Testis (tissue), 3 donors: ENCODE measurements around the gene C19orf47. TPM values are rescaled to one million over a fixed set of nuclear protein-coding genes. Genes with fewer than 3 reads are reported as not detected.

ENCODE experiments used
- DNase-seq: peaks from one replicate; pipeline ENCODE4 v3.0.0-alpha.2; 2019
- H3K27ac ChIP-seq, 2 donors: fragments of 200-600 bp; sonication (generic); one replicate each; pipeline ENCODE4 v1.5.1; 2019
- H3K27me3 ChIP-seq: fragments of 200-600 bp; sonication (generic); one replicate; pipeline ENCODE4 v1.5.1; 2019
- H3K36me3 ChIP-seq: fragments of 200-600 bp; sonication (generic); one replicate; pipeline ENCODE4 v1.5.1; 2017; ENCODE audit warnings: low read depth; ENCODE audit errors: missing control alignments
- H3K4me1 ChIP-seq: fragments of 200-600 bp; sonication (generic); one replicate; pipeline ENCODE4 v1.5.1; 2019
- H3K4me3 ChIP-seq, 2 donors: fragments of 200-600 bp; sonication (generic); one replicate each; pipeline ENCODE4 v1.5.1; 2017 to 2019
- H3K9me3 ChIP-seq: fragments of 200-600 bp; sonication (generic); one replicate; pipeline ENCODE4 v1.5.1; 2017
- POLR2A ChIP-seq: fragments of 450-650 bp; IDR thresholded peaks from one replicate; pipeline ENCODE4 v1.6.1; 2017; ENCODE audit warnings: antibody characterized with exemption, mild to moderate bottlenecking, moderate library complexity
- WGBS, 2 donors: methylation state at CpG; one replicate each; pipeline ENCODE4 v1.1.5; 2018; 5-methylcytosine and 5-hydroxymethylcytosine counted together
- intact Hi-C: fragments of 100-400 bp; cut with DNase I; formaldehyde crosslinking; loops from one replicate; pipeline ENCODE4 v1.15.1; 2023; ENCODE audit warnings: low total_unique reads
- polyA plus RNA-seq: library from polyadenylated mRNA; stranded (reverse); fragments of 350-450 nt; fragmentation: Illumina TruSeq; extraction: RNeasy Lipid Tissue Mini Kit (QIAGEN cat#74804); gene quantifications from one replicate; pipeline ENCODE4 v1.2.3, GENCODE V29; 2014; ENCODE audit warnings: low read depth, low replicate concordance; ENCODE audit not compliant: insufficient read depth
- total RNA-seq, 2 donors: library from RNA; depleted of rRNA; stranded (reverse); fragments of >200 nt; gene quantifications; one replicate each; pipeline ENCODE4 v1.2.3, GENCODE V29; 2016
- TF ChIP-seq, protein P1 (sequence below), 3 experiments: fragments of 450-650 bp in 2 of 3; fragments of 200-600 bp in 1 of 3; sonication (generic) in 1 of 3; IDR thresholded peaks; one replicate each; pipeline ENCODE4 v1.5.1; 2016 to 2019; ENCODE audit warnings: antibody characterized with exemption in 3 of 3, mild to moderate bottlenecking in 2 of 3, moderate library complexity in 1 of 3

Gene C19orf47
- total and polyA plus RNA-seq, 3 donors from 2014 or later = 48.9 to 62.2 (median 57.1) TPM

DNA sequence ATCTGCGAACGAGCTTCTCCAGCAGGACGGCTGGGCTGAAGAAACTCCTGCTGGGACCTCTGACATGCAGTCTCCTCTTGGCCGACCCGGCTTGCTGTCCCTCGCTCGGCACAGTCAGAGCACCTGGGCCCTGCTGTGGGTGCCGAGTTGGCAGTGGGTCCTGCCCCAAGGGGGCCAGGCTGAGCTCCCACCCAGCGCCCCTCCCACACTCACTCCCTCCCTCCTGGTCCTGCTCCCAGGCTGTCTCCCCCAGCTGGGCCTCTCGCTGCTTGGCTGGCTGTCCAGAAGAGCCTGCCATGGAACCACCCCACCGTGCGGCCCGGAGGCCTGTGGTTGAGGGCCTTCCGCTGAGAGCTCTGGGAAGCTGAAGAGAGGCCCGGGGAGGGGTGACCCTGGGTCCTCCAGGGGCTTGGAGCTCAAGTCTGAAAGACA lies 69.1 kb downstream of the C19orf47 start:
- Histone ChIP-seq H3K4me1 (peaks cover 90% of the 10 kb centered on the region), H3K9me3 (no peaks in the 10 kb centered on the region), H3K27me3 (no peaks in the 10 kb centered on the region), H3K36me3 (no peaks in the 10 kb centered on the region), H3K27ac (peak overlapping the region; percentile 69 to 88), H3K4me3 (peak overlapping the region in 1 of 2 donors; percentile 1)
- intact Hi-C loops = no loop called here
- TF ChIP-seq, protein P1, sequence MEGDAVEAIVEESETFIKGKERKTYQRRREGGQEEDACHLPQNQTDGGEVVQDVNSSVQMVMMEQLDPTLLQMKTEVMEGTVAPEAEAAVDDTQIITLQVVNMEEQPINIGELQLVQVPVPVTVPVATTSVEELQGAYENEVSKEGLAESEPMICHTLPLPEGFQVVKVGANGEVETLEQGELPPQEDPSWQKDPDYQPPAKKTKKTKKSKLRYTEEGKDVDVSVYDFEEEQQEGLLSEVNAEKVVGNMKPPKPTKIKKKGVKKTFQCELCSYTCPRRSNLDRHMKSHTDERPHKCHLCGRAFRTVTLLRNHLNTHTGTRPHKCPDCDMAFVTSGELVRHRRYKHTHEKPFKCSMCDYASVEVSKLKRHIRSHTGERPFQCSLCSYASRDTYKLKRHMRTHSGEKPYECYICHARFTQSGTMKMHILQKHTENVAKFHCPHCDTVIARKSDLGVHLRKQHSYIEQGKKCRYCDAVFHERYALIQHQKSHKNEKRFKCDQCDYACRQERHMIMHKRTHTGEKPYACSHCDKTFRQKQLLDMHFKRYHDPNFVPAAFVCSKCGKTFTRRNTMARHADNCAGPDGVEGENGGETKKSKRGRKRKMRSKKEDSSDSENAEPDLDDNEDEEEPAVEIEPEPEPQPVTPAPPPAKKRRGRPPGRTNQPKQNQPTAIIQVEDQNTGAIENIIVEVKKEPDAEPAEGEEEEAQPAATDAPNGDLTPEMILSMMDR (IDR thresholded peaks at IDR 0.05) = no peak
- TF ChIP-seq POLR2A = no peak
- WGBS, 2 donors = 28 to 40% methylated on average over 2 to 15 of the region's 15 CpGs
- DNase-seq = peak; percentile 79

DNA sequence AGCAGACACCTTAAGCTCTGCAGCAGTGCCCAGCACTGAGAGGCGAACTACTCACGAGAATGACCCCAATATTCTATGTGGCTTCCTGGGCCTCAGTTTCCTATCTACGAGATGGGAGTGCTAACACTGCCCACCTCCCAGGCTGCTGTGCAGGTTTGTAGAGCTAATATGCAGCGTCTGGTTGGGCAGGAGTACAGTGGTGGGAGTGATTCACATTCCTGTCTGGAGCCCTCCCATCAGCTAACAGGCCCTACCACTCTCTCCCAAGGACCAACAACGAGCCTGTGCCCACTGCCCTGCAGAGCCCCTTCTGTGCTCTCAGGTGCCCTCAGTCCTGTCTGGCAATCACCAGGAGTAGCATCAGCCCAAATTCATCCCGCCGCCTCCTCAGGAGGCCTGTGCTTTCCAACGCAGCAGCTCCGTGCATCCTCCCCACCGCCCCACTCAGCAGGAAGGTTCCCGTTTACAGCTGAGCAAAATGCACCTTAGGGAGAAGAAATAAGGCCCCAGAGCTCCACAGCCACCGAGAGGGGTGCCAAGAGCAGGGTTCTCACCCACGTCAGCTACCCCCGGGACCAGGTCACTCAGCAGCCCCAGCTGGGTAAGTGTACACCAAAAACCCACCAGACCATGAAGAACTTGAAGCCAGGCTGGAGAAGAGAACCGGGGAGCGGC lies 69.7 kb downstream of the C19orf47 start:
- Histone ChIP-seq H3K27me3 (no peaks in the 10 kb centered on the region), H3K4me3 (peak overlapping the region in 1 of 2 donors; percentile 1), H3K27ac (peak overlapping the region; percentile 69 to 88), H3K9me3 (no peaks in the 10 kb centered on the region), H3K4me1 (peaks cover 90% of the 10 kb centered on the region), H3K36me3 (no peaks in the 10 kb centered on the region)
- no peak for DNase-seq
- intact Hi-C loops = no loop called here
- TF ChIP-seq, protein P1 (IDR thresholded peaks at IDR 0.05) = no peak
- no peak for TF ChIP-seq POLR2A
- 48 to 69% methylated on average over 13 to 15 of the region's 16 CpGs for WGBS, 2 donors

DNA sequence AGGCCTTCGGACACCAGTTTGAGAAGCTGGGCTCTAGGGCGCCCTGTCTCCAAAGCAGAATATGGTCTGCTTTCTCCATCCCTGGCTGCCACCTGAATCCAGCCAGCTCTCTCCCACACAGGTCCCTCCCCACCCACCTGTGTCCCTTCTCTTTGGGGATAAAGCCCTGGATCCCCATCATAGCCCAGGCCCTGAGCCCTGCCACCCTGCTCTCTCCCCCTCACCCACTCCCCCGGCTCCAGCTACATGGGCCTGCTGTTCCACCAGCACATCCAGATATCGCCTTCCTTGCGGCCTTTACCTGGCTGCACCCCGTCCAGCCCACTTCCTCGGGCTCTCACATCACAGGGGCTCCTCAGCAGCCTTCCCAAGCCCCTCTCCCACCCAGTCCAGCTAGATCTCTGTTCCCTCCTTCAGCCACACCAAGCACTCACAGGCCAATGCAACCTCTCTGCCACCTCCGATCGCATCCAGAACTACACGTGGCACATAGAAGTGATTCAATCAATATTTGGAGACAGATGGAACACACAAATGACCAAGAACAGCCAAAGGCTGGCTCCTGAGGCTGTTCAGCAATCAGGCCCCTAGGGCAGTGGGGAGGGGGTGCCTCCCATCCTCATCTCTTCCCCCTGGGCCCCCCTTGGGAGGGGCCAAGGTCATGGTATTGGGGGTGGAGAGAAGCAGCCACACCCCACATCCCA lies 70.7 kb downstream of the C19orf47 start:
- Histone ChIP-seq H3K27me3 (no peaks in the 10 kb centered on the region), H3K4me1 (peaks cover 81% of the 10 kb centered on the region), H3K4me3 (no peak overlapping the region), H3K36me3 (no peaks in the 10 kb centered on the region), H3K27ac (peak overlapping the region in 1 of 2 donors; percentile 88), H3K9me3 (no peaks in the 10 kb centered on the region)
- 73 to 78% methylated on average over 10 of the region's 10 CpGs for WGBS, 2 donors
- DNase-seq = no peak
- TF ChIP-seq POLR2A = no peak
- TF ChIP-seq, protein P1 (IDR thresholded peaks at IDR 0.05) = no peak
- intact Hi-C loops = no loop called here

DNA sequence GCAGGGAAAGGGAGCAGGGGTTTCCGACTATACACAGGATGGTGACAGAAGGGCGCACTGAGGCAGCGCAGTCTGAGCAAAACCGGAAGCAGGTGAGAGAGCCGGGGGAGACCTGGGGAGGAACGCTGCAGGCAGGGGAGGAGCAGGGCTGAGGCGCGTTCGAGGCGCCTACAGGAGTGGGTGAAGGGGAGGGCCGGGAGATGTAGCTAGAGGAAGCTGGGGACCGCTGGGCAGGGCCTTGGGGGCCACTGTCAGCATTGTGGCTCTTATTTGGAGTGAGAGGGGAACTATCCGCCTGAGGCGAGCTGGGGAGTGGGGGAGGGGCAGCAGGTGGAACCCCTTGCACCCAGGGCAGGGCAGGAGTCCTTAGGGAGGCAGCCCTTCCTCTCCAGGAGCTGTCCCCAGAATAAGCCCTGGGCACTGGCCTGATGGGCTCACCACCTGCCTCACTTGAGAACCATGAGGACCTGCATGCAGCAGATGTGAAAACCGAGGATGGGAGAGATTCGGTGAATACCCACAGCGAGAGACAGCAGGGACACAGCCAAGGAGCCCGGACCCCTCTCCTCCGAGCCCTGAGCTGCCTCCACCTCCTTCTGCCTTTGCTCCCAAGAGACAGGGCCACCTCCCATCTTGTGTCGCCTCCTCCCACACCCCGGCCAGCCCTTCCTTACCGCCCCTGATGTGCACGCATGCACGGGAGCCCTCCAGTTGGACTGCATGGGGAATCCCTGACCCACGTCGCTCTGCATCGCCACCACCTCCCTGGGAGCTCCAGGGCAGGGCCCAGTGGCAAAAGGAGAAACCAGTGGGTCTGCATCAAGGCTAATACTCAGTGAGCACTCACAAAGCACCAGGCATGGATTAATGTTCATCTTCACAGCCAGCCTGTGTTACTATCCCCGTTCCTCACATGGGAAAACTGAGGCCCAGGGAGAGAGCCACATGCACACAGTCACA lies 73.3 kb downstream of the C19orf47 start:
- peaks cover 54% of the 10 kb centered on the region for H3K4me1 ChIP-seq

More for the DNA sequence above, 73.3 kb downstream of the C19orf47 start:
- Histone ChIP-seq H3K27ac (no peak overlapping the region), H3K27me3 (no peaks in the 10 kb centered on the region), H3K9me3 (no peaks in the 10 kb centered on the region), H3K36me3 (no peaks in the 10 kb centered on the region), H3K4me3 (no peak overlapping the region)
- TF ChIP-seq, protein P1 (IDR thresholded peaks at IDR 0.05) = no peak
- TF ChIP-seq POLR2A = no peak
- WGBS, 2 donors = 56 to 65% methylated on average over 24 to 28 of the region's 28 CpGs
- intact Hi-C loops = no loop called here
- no peak for DNase-seq
